H9 (cell line): ENCODE data around the gene RPS15. TPM values are rescaled to one million over a fixed set of nuclear protein-coding genes. Genes with fewer than 3 reads are reported as not detected.

Source experiments
- DNase-seq: peaks from one replicate; pipeline ENCODE4 v3.0.0-alpha.2; 2017
- H2AFZ ChIP-seq: one replicate; pipeline ENCODE4 v1.6.1; 2013; ENCODE audit warnings: mild to moderate bottlenecking, low read length, control low read depth, moderate library complexity
- H2AK5ac ChIP-seq: 2 replicates; pipeline ENCODE4 v1.6.1; 2013; ENCODE audit warnings: low read length, control low read depth, mixed read lengths; ENCODE audit not compliant: insufficient read length
- H2BK120ac ChIP-seq: one replicate; pipeline ENCODE4 v1.6.1; 2013; ENCODE audit warnings: low read depth, mild to moderate bottlenecking, low read length, control low read depth, inconsistent platforms; ENCODE audit not compliant: poor library complexity, severe bottlenecking
- H2BK12ac ChIP-seq: 2 replicates; pipeline ENCODE4 v1.6.1; 2013; ENCODE audit warnings: low read length, control low read depth, mixed read lengths, low read depth; ENCODE audit not compliant: insufficient read length
- H2BK15ac ChIP-seq: 2 replicates; pipeline ENCODE4 v1.6.1; 2013; ENCODE audit warnings: low read depth, low read length, control low read depth
- H2BK20ac ChIP-seq: one replicate; pipeline ENCODE4 v1.6.1; 2013; ENCODE audit warnings: low read depth, mild to moderate bottlenecking, low read length, control low read depth, inconsistent platforms; ENCODE audit not compliant: poor library complexity, severe bottlenecking
- H2BK5ac ChIP-seq: 2 replicates; pipeline ENCODE4 v1.6.1; 2013; ENCODE audit warnings: low read length, control low read depth, mixed read lengths; ENCODE audit not compliant: insufficient read length
- H3K14ac ChIP-seq: 2 replicates; pipeline ENCODE4 v1.6.1; 2013; ENCODE audit warnings: low read length, control low read depth; ENCODE audit not compliant: insufficient read depth
- H3K18ac ChIP-seq: 2 replicates; pipeline ENCODE4 v1.6.1; 2013; ENCODE audit warnings: low read depth, mild to moderate bottlenecking, mixed read lengths, low read length, control low read depth; ENCODE audit not compliant: insufficient read length
- H3K23ac ChIP-seq: 2 replicates; pipeline ENCODE4 v1.6.1; 2013; ENCODE audit warnings: low read length, control low read depth, mixed read lengths, low read depth; ENCODE audit not compliant: insufficient read length
- H3K23me2 ChIP-seq: 2 replicates; pipeline ENCODE4 v1.6.1; 2013; ENCODE audit warnings: low read depth, mild to moderate bottlenecking, mixed read lengths, low read length, control low read depth; ENCODE audit not compliant: insufficient read length, poor library complexity, severe bottlenecking
- H3K27ac ChIP-seq: 2 replicates; pipeline ENCODE4 v1.5.1; 2013; ENCODE audit warnings: low read length, control low read depth, mixed read lengths, low read depth; ENCODE audit not compliant: insufficient read length
- H3K27me3 ChIP-seq: 2 replicates; pipeline ENCODE4 v1.6.1; 2013; ENCODE audit warnings: low read length, control low read depth, inconsistent platforms; ENCODE audit not compliant: insufficient read depth
- H3K4ac ChIP-seq: 2 replicates; pipeline ENCODE4 v1.6.1; 2013; ENCODE audit warnings: low read depth, mild to moderate bottlenecking, control low read depth, inconsistent platforms, low read length, moderate library complexity
- H3K4me1 ChIP-seq: 2 replicates; pipeline ENCODE4 v1.6.1; 2013; ENCODE audit warnings: low read length, control low read depth, inconsistent platforms; ENCODE audit not compliant: insufficient read depth
- H3K4me2 ChIP-seq: 2 replicates; pipeline ENCODE4 v1.6.1; 2013; ENCODE audit warnings: low read length, control low read depth, mixed read lengths; ENCODE audit not compliant: insufficient read length, insufficient read depth
- H3K56ac ChIP-seq: 2 replicates; pipeline ENCODE4 v1.6.1; 2013; ENCODE audit warnings: low read depth, mild to moderate bottlenecking, mixed read lengths, low read length, control low read depth; ENCODE audit not compliant: insufficient read length
- H3K79me1 ChIP-seq: 2 replicates; pipeline ENCODE4 v1.6.1; 2013; ENCODE audit warnings: low read depth, mild to moderate bottlenecking, moderate library complexity, low read length, control low read depth, inconsistent platforms; ENCODE audit not compliant: insufficient read depth, poor library complexity, severe bottlenecking
- H3K79me2 ChIP-seq: 2 replicates; pipeline ENCODE4 v1.6.1; 2013; ENCODE audit warnings: low read length, control low read depth, inconsistent platforms; ENCODE audit not compliant: insufficient read depth
- H3K9ac ChIP-seq: 2 replicates; pipeline ENCODE4 v1.6.1; 2013; ENCODE audit warnings: low read length, control low read depth, mixed read lengths; ENCODE audit not compliant: insufficient read length; ENCODE audit errors: extremely low read depth
- H3K9me3 ChIP-seq: one replicate; pipeline ENCODE4 v1.6.1; 2013; ENCODE audit warnings: low read depth, low read length, inconsistent platforms; ENCODE audit not compliant: control insufficient read depth
- H3T11ph ChIP-seq: one replicate; pipeline ENCODE4 v1.6.1; 2013; ENCODE audit warnings: mild to moderate bottlenecking, low read length, control low read depth, inconsistent platforms
- H4K20me1 ChIP-seq: one replicate; pipeline ENCODE4 v1.6.1; 2013; ENCODE audit not compliant: control insufficient read depth, insufficient read length, insufficient read depth
- H4K5ac ChIP-seq: 2 replicates; pipeline ENCODE4 v1.6.1; 2013; ENCODE audit warnings: low read depth, mild to moderate bottlenecking, mixed read lengths, low read length, control low read depth; ENCODE audit not compliant: insufficient read length
- H4K8ac ChIP-seq: replicated peaks from 2 replicates; pipeline ENCODE4 v1.6.1; 2013; ENCODE audit warnings: low read length, control low read depth, mixed read lengths, low read depth; ENCODE audit not compliant: insufficient read length
- H4K91ac ChIP-seq: 2 replicates; pipeline ENCODE4 v1.6.1; 2013; ENCODE audit warnings: low read depth, mild to moderate bottlenecking, moderate library complexity, mixed read lengths, low read length, control low read depth; ENCODE audit not compliant: insufficient read length
- H3K27ac Mint-ChIP-seq, 3 experiments: 2 replicates in 2 of 3; 3 replicates in 1 of 3; pipeline ENCODE4 v1.8.0; 2020 to 2021; ENCODE audit warnings: mixed read lengths in 3 of 3, mild to moderate bottlenecking in 1 of 3, moderate library complexity in 1 of 3
- H3K27me3 Mint-ChIP-seq: 2 replicates; pipeline ENCODE4 v1.8.0; 2021; ENCODE audit warnings: low read depth, mild to moderate bottlenecking, moderate library complexity, mixed read lengths
- H3K36me3 Mint-ChIP-seq, 3 experiments: 2 replicates in 2 of 3; 3 replicates in 1 of 3; pipeline ENCODE4 v1.8.0; 2020 to 2021; ENCODE audit warnings: low read depth in 3 of 3, mixed read lengths in 3 of 3; ENCODE audit not compliant: insufficient read depth in 1 of 3
- H3K4me1 Mint-ChIP-seq, 2 experiments: 2 replicates each; pipeline ENCODE4 v1.8.0; 2020; ENCODE audit warnings: mixed read lengths in 2 of 2
- H3K4me3 Mint-ChIP-seq, 2 experiments: 2 replicates in 1 of 2; 3 replicates in 1 of 2; pipeline ENCODE4 v1.8.0; 2020 to 2021; ENCODE audit warnings: mild to moderate bottlenecking in 2 of 2, mixed read lengths in 2 of 2, moderate library complexity in 1 of 2
- H3K9me3 Mint-ChIP-seq, 2 experiments: 2 replicates in 1 of 2; 3 replicates in 1 of 2; pipeline ENCODE4 v1.8.0; 2020; ENCODE audit warnings: mild to moderate bottlenecking in 2 of 2, mixed read lengths in 2 of 2, moderate library complexity in 1 of 2
- CTCF ChIP-seq: fragments of 200-600 bp; sonication (generic); conservative IDR thresholded peaks from 3 replicates; pipeline ENCODE4 v1.8.0; 2021; ENCODE audit warnings: antibody characterized with exemption, mild to moderate bottlenecking
- WGBS: extraction: QIAGEN DNeasy Blood & Tissue Kit; methylation state at CpG from one replicate; pipeline ENCODE4 v1.1.7; 2013; ENCODE audit warnings: missing lambda C conversion rate, low lambda C conversion rate, mixed read lengths; ENCODE audit not compliant: insufficient read length; ENCODE audit errors: extremely low coverage; 5-methylcytosine and 5-hydroxymethylcytosine counted together
- total RNA-seq: library from RNA; stranded (reverse); gene quantifications from 2 replicates; pipeline ENCODE4 v1.2.1, GENCODE V29; 2021

Gene RPS15
- total RNA-seq, 1 experiment from 2014 or later, result 1,628 TPM

GRCh38 chr19:1417681-1418495 lies 20.3 kb upstream of the RPS15 start:
- H3K27me3 Mint-ChIP-seq, result no peaks in the 10 kb centered on the region

More at GRCh38 chr19:1417681-1418495, 20.3 kb upstream of the RPS15 start:
- H4K5ac ChIP-seq, result no peak overlapping the region
- peak overlapping the region; percentile 10 for H3K9ac ChIP-seq
- Mint-ChIP-seq H3K36me3 (peaks cover 25 to 77% (median 59%) of the 10 kb centered on the region in 3 experiments), H3K4me1 (peaks cover 35 to 41% of the 10 kb centered on the region in 2 experiments), H3K4me3 (peak overlapping the region; percentile 7 to 57; a peak in 2 of 5 replicates), H3K27ac (peak overlapping the region; percentile 63 to 94 (median 94)), H3K9me3 (peaks cover 0 to 2% of the 10 kb centered on the region in 2 experiments; a peak in 1 of 5 replicates)
- H3K4me2 ChIP-seq, result no peak overlapping the region
- no peaks in the 10 kb centered on the region for H3K23me2 ChIP-seq
- no peak for DNase-seq
- H3K23ac ChIP-seq, result no peak overlapping the region
- H3K27ac ChIP-seq, result no peak overlapping the region
- no peak overlapping the region for H2AFZ ChIP-seq
- no peak overlapping the region for H2AK5ac ChIP-seq
- H3T11ph ChIP-seq, result no peak overlapping the region
- H3K14ac ChIP-seq, result no peak overlapping the region
- TF ChIP-seq CTCF, result no peak
- H2BK5ac ChIP-seq, result no peak overlapping the region
- H3K27me3 ChIP-seq, result no peaks in the 10 kb centered on the region
- peaks cover 10% of the 10 kb centered on the region for H3K79me1 ChIP-seq
- no peaks in the 10 kb centered on the region; the same call in 1 of the 2 replicates for H3K4me1 ChIP-seq
- H4K91ac ChIP-seq, result no peak overlapping the region
- H4K8ac ChIP-seq, result no peak overlapping the region
- H3K18ac ChIP-seq, result no peak overlapping the region
- H2BK12ac ChIP-seq, result no peak overlapping the region
- no peak overlapping the region for H3K56ac ChIP-seq
- no peak overlapping the region for H3K4ac ChIP-seq
- H2BK20ac ChIP-seq, result no peak overlapping the region
- H3K9me3 ChIP-seq, result no peaks in the 10 kb centered on the region
- no peak overlapping the region for H2BK120ac ChIP-seq
- no peak overlapping the region for H2BK15ac ChIP-seq
- H3K79me2 ChIP-seq, result peaks cover 42% of the 10 kb centered on the region; the same call in 1 of the 2 replicates
- H4K20me1 ChIP-seq, result peaks cover 2% of the 10 kb centered on the region
- no CpG with 5 or more reads among the region's 30 CpGs for WGBS
